Transverse colon (tissue), 4 donors: Measurements from ENCODE around the gene DPF3. TPM values are rescaled to one million over a fixed set of nuclear protein-coding genes. Genes with fewer than 3 reads are reported as not detected.
"Not testable (repeated sequence)": the region's sequence is repeated elsewhere in the genome, so short reads cannot be mapped to it uniquely, and the experiment has no call there.

Experiments used
- DNase-seq: peaks from one replicate; pipeline ENCODE4 v3.0.0-alpha.2; 2019
- H3K27ac ChIP-seq, 4 donors: fragments of 200-600 bp; sonication (generic); 2 replicates each; pipeline ENCODE4 v1.5.1; 2016 to 2018; ENCODE audit warnings: inconsistent platforms in 4 of 4
- H3K27me3 ChIP-seq: fragments of 200-600 bp; sonication (generic); 2 replicates; pipeline ENCODE4 v1.5.1; 2017; ENCODE audit warnings: inconsistent platforms
- H3K36me3 ChIP-seq, 4 donors: fragments of 200-600 bp; sonication (generic); 2 replicates each; pipeline ENCODE4 v1.5.1; 2017 to 2019; ENCODE audit warnings: inconsistent platforms in 4 of 4
- H3K4me1 ChIP-seq, 4 donors: fragments of 200-600 bp; sonication (generic); 2 replicates each; pipeline ENCODE4 v1.5.1; 2017 to 2020; ENCODE audit warnings: inconsistent platforms in 4 of 4
- H3K4me3 ChIP-seq, 4 donors: fragments of 200-600 bp; sonication (generic); 1 replicate in 1 of 4; 2 replicates in 3 of 4; pipeline versions ENCODE4 v1.5.1 to v1.6.1; 2017 to 2019; ENCODE audit warnings: inconsistent platforms in 4 of 4
- H3K9me3 ChIP-seq, 2 donors: fragments of 200-600 bp; sonication (generic); 2 replicates each; pipeline ENCODE4 v1.5.1; 2017 to 2019; ENCODE audit warnings: inconsistent platforms in 2 of 2
- EP300 ChIP-seq: sonication (generic); formaldehyde crosslinking; IDR thresholded peaks from one replicate; pipeline ENCODE4 v1.6.1; 2017; ENCODE audit warnings: antibody characterized with exemption, low read depth
- POLR2A ChIP-seq: fragments of 450-650 bp; IDR thresholded peaks from one replicate; pipeline ENCODE4 v1.6.1; 2016; ENCODE audit warnings: antibody characterized with exemption, mild to moderate bottlenecking, moderate library complexity
- POLR2AphosphoS5 ChIP-seq, 3 donors: sonication (generic); formaldehyde crosslinking; IDR thresholded peaks; one replicate each; pipeline ENCODE4 v1.6.1; 2016; ENCODE audit warnings: antibody characterized with exemption in 3 of 3
- WGBS, 2 donors: methylation state at CpG; one replicate each; pipeline ENCODE4 v1.1.5; 2018; ENCODE audit warnings: low coverage in 1 of 2; 5-methylcytosine and 5-hydroxymethylcytosine counted together
- in situ Hi-C, 4 donors: fragments of 200-750 bp; cut with MboI; loops; one replicate each; pipeline versions ENCODE4 v1.15.0 to v1.15.1; 2017; ENCODE audit warnings: low sequenced_read_pairs in 3 of 4, low pct_ligation_motif_present in 1 of 4, low pct_unique_long_range_greater_than_20kb in 1 of 4
- intact Hi-C: fragments of 100-400 bp; cut with DNase I; formaldehyde crosslinking; loops from one replicate; pipeline ENCODE4 v1.15.1; 2023; ENCODE audit warnings: low total_unique reads
- total RNA-seq, 4 donors: library from RNA; depleted of rRNA; stranded (reverse); fragments of >200 nt; gene quantifications; one replicate each; pipeline ENCODE4 v1.1.0, GENCODE V29; 2016
- TF ChIP-seq, protein P1 (sequence below), 5 experiments: fragments of 200-600 bp in 3 of 5; fragments of 450-650 bp in 2 of 5; sonication (generic) in 3 of 5; IDR thresholded peaks; 1 replicate in 2 of 5; 2 replicates in 3 of 5; pipeline ENCODE4 v1.5.1; 2016 to 2017; ENCODE audit warnings: antibody characterized with exemption in 5 of 5, inconsistent platforms in 3 of 5, mild to moderate bottlenecking in 2 of 5, moderate library complexity in 1 of 5

The DPF3 gene
- total RNA-seq, 4 donors from 2014 or later = 7.1 to 23.5 (median 10.9) TPM

DNA sequence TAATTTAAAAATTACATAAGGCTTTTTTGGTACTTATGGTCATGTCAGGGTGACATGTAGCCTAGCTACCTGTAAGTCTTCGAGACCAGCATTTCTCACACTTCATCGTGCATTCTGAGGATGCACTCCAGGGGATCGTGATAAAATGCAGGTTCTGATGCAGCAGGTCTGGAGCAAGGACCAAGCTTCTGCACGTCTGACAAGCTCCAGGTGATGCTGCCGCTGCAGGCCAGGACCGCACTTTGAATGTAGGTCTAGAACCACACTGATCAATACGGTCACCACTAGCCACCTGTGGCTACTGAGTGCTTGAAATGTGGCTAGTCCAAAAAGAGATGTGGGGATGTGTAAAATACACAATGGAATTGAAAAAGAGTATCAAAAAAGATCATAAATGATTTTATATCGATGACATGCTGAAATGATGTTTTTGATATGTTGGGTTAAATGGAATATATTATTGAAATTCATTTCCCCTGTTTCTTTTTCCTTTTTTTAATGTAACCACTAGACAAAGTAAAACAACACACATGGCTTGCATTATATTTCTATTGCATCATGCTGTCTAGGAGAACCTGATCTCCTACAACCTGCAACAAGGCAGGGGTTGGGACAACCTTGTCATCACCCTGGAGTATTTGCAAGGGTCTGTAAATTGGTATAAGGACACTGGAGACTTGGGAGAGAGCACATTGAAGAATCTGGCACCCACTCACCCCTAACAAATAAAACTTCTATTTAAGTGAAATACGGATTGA lies 142.4 kb downstream of the DPF3 start:
- TF ChIP-seq EP300 (no peak), POLR2AphosphoS5 (IDR thresholded peaks at IDR 0.05) (no peak), POLR2A (no peak)
- TF ChIP-seq, protein P1, sequence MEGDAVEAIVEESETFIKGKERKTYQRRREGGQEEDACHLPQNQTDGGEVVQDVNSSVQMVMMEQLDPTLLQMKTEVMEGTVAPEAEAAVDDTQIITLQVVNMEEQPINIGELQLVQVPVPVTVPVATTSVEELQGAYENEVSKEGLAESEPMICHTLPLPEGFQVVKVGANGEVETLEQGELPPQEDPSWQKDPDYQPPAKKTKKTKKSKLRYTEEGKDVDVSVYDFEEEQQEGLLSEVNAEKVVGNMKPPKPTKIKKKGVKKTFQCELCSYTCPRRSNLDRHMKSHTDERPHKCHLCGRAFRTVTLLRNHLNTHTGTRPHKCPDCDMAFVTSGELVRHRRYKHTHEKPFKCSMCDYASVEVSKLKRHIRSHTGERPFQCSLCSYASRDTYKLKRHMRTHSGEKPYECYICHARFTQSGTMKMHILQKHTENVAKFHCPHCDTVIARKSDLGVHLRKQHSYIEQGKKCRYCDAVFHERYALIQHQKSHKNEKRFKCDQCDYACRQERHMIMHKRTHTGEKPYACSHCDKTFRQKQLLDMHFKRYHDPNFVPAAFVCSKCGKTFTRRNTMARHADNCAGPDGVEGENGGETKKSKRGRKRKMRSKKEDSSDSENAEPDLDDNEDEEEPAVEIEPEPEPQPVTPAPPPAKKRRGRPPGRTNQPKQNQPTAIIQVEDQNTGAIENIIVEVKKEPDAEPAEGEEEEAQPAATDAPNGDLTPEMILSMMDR (IDR thresholded peaks at IDR 0.05) = no peak
- H3K9me3 ChIP-seq = no peaks in the 10 kb centered on the region
- intact Hi-C loops (no loop called here), in situ Hi-C loops (no loop called here)
- DNase-seq = no peak
- WGBS, 2 donors = 92 to 99% methylated on average over 7 to 9 of the region's 9 CpGs
- no peaks in the 10 kb centered on the region for H3K36me3 ChIP-seq
- no peaks in the 10 kb centered on the region for H3K4me1 ChIP-seq
- H3K27me3 ChIP-seq = no peaks in the 10 kb centered on the region
- no peak overlapping the region for H3K4me3 ChIP-seq
- H3K27ac ChIP-seq = no peak overlapping the region

DNA sequence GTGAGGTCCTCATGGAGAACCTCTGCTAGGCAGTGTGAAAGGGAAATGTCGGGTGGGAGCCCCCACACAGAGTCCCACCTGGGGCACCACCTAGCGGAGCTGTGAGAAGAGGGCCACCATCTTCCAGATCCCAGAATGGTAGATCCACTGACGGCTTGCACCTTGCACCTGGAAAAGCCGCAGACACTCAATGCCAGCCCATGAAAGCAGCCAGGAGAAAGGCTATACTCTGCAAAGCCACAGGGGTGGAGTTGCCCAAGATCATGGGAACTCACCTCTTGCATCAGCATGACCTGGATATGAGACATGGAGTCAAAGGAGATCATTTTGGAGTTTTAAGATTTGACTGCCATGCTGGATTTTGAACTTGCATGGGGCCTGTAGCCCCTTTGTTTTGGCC lies 145.0 kb downstream of the DPF3 start:
- H3K36me3 ChIP-seq, in situ Hi-C loops, H3K27ac ChIP-seq, H3K4me3 ChIP-seq, H3K27me3 ChIP-seq, H3K4me1 ChIP-seq, intact Hi-C loops, H3K9me3 ChIP-seq, DNase-seq: not testable (repeated sequence)
- WGBS, 2 donors = 95% methylated on average over 4 of the region's 4 CpGs; no CpG with 5 or more reads in 1 of the 2 donors

DNA sequence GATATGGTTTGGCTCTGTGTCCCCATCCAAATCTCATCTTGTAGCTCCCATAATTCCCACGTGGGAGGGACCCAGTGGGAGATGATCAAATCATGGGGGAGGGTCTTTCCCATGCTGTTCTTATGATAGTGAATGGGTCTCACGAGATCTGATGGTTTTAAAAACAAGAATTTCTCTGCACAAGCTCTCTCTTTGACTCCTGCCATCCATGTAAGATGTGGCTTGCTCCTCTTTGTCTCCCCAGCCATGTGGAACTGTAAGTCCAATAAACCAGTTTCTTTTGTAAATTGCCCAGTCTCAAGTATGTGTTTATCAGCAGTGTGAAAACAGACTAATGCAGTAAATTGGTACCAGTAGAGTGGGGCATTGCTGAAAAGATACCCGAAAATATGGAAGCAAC lies 146.2 kb downstream of the DPF3 start:
- no peak for DNase-seq
- 86 to 91% methylated on average over 1 to 3 of the region's 3 CpGs for WGBS, 2 donors
- Histone ChIP-seq H3K27me3 (no peaks in the 10 kb centered on the region), H3K4me3 (no peak overlapping the region), H3K9me3 (no peaks in the 10 kb centered on the region), H3K4me1 (no peaks in the 10 kb centered on the region), H3K27ac (no peak overlapping the region), H3K36me3 (no peaks in the 10 kb centered on the region)
- TF ChIP-seq EP300 (no peak), POLR2A (no peak)
- intact Hi-C loops = no loop called here
- in situ Hi-C loops = no loop called here

DNA sequence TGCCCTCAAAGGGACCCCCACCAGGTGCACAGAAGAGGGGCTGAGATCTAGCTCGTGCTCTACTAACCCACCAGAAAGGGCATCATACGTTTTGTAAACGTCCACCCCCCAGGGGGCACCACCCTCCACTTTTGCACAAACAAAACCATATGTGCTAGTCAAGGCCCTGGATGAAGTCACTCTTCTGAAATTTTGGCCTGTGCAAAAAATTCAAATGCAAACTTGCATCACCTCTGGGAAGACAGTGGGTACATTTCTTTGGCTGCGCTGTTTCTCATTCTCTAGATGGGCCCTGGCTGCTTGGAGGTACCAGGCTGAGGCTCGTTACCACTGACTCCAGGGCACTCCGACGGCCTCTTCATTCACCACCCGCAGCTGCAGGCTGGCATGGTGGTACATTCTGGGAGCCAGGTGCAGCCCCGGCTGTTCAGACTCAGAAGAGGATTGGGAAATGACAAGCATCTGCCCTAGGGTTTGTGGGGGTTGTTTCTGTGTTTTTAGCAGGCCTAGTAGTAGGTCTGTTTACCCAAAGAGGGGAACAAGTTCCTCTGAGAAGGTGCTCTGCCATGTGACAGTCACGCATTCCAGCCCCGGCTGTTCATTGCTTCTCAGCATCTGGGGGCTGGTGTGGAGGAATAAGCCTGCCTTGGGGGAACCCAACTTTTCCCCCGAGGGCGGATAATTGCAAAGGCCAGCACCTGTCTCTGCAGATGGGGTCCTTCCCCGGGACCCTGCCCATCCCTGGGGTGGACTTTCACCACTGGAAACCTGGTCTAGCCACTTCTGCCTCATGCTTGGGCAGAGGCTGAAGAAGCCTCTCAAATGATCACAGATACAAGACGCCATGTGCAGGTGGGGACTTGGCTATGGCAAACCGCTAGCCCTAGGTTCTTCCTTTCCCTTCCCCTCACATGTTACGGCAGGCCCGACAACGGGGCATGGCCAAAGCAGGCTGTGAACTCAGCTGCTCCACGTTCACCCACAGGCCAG lies 147.6 kb downstream of the DPF3 start:
- H3K27me3 ChIP-seq = no peaks in the 10 kb centered on the region
- no peak overlapping the region for H3K27ac ChIP-seq
- no peaks in the 10 kb centered on the region for H3K36me3 ChIP-seq
- no peaks in the 10 kb centered on the region for H3K4me1 ChIP-seq
- 70 to 88% methylated on average over 4 to 20 of the region's 20 CpGs for WGBS, 2 donors
- no peak for DNase-seq
- no peaks in the 10 kb centered on the region for H3K9me3 ChIP-seq
- intact Hi-C loops (no loop called here), in situ Hi-C loops (no loop called here)
- H3K4me3 ChIP-seq = no peak overlapping the region
- TF ChIP-seq POLR2AphosphoS5 (IDR thresholded peaks at IDR 0.05) = no peak
- TF ChIP-seq EP300 = no peak
- TF ChIP-seq POLR2A = no peak
- TF ChIP-seq, protein P1 (IDR thresholded peaks at IDR 0.05) = no peak

DNA sequence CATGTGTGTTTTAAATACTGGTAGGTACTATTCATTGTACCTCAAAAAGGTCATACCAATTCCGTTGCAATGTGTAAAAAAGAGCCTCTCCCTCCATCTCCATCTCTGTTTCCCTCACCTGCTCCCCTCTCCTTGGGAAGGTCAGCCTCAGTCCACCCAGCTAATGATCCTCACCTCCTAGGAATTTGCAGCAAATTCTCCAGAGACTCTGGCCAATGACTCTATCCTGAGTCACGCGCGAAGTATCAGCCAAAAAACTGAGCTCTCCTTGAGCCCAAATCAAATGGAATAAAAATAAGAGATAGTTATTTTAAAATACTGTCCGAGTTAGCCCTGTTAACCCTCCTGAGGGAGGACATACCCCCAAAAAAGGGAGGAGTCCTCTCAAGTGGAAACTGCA lies 148.4 kb downstream of the DPF3 start:
- intact Hi-C loops (no loop called here), in situ Hi-C loops (no loop called here)
- H3K36me3 ChIP-seq = no peaks in the 10 kb centered on the region
- no peaks in the 10 kb centered on the region for H3K27me3 ChIP-seq
- no peak for TF ChIP-seq POLR2A
- TF ChIP-seq POLR2AphosphoS5 (IDR thresholded peaks at IDR 0.05) = no peak
- TF ChIP-seq, protein P1 (IDR thresholded peaks at IDR 0.05) = no peak
- no peak for TF ChIP-seq EP300
- H3K4me1 ChIP-seq = no peaks in the 10 kb centered on the region
- H3K4me3 ChIP-seq = no peak overlapping the region
- DNase-seq = no peak
- WGBS, 2 donors = 73 to 75% methylated on average over 4 to 5 of the region's 5 CpGs
- no peaks in the 10 kb centered on the region for H3K9me3 ChIP-seq
- no peak overlapping the region for H3K27ac ChIP-seq
